Dermis lymphatic vessel endothelial cell (primary cell): ENCODE measurements around the gene SACM1L. TPM values are rescaled to one million over a fixed set of nuclear protein-coding genes. Genes with fewer than 3 reads are reported as not detected.

Source experiments
- total RNA-seq: library from RNA; depleted of rRNA; stranded (reverse); fragments of >200 nt; gene quantifications from 2 replicates; pipeline ENCODE4 v1.2.1, GENCODE V29; 2014

The SACM1L gene
- total RNA-seq, result 44.6 and 60.6 TPM in 2 replicates

GRCh38 chr3:45688882-45689786 lies at the start of gene SACM1L:
Gene SACM1L (plus strand): TSS chr3:45689396. CDS start chr3:45689466, 70 bp downstream.

Other genes with a start within 250 kb of the SACM1L start
- gene LIMD1, start 94.6 kb upstream of the SACM1L start, total RNA-seq, result 12.8 and 13.6 TPM in 2 replicates
- not detected in 2 replicates for gene SLC6A20, start 107.1 kb downstream of the SACM1L start, total RNA-seq
- gene LZTFL1, start 152.7 kb downstream of the SACM1L start, total RNA-seq, result 7.6 and 13.8 TPM in 2 replicates
- not detected in 2 replicates for gene CCR9, start 197.1 kb downstream of the SACM1L start, total RNA-seq